WI38 (cell line): Measurements from ENCODE around the gene RHBDL2.

ENCODE experiments used
- H3K4me3 ChIP-seq: 2 replicates; pipeline ENCODE4 v1.5.1; 2011; ENCODE audit warnings: low read depth, mild to moderate bottlenecking, control low read depth, low read length
- TF ChIP-seq, protein P1 (sequence below): IDR thresholded peaks from 2 replicates; pipeline ENCODE4 v1.5.1; 2012; ENCODE audit warnings: low read depth, mild to moderate bottlenecking, control low read depth, low read length

Gene RHBDL2

DNA sequence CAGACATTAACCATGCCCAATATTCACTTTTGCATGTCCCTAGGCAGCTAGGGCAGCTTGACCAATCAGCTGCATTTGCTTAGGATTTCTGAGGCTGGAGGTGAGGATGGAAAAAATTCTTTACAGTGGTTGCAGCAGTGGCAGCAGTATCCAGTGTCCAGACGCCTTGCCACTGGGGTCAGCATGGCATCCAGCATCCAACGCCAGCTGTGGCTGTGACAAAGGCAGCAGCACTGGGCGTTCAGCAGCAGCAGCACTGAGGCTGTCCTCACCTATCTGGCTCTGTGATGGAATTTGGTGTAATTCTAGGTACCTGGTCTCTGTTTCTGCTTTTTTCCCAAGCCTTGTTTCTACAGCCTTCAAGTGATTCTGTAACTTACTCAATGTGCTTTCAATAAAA lies 15.5 kb downstream of the RHBDL2 start:
- TF ChIP-seq, protein P1, sequence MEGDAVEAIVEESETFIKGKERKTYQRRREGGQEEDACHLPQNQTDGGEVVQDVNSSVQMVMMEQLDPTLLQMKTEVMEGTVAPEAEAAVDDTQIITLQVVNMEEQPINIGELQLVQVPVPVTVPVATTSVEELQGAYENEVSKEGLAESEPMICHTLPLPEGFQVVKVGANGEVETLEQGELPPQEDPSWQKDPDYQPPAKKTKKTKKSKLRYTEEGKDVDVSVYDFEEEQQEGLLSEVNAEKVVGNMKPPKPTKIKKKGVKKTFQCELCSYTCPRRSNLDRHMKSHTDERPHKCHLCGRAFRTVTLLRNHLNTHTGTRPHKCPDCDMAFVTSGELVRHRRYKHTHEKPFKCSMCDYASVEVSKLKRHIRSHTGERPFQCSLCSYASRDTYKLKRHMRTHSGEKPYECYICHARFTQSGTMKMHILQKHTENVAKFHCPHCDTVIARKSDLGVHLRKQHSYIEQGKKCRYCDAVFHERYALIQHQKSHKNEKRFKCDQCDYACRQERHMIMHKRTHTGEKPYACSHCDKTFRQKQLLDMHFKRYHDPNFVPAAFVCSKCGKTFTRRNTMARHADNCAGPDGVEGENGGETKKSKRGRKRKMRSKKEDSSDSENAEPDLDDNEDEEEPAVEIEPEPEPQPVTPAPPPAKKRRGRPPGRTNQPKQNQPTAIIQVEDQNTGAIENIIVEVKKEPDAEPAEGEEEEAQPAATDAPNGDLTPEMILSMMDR = no peak
- H3K4me3 ChIP-seq = no peak overlapping the region

DNA sequence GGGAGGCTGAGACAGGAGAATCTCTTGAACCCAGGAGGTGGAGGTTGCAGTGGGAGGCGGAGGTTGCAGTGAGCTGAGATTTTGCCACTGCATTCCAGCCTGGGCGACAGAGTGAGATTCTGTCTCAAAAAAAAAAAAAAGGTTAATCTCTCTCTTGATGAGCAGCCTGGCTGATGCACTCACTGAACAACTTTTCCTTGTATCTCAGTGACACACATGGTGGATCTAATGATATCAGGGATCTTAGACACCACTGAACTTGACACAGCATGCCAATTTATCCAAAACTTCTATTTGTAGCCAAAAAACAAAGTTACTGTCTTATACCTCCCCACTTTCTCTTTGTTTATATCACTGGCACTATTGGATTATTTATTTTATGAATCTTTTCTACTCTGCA lies 16.2 kb downstream of the RHBDL2 start:
- no peak overlapping the region for H3K4me3 ChIP-seq
- TF ChIP-seq, protein P1 = no peak

DNA sequence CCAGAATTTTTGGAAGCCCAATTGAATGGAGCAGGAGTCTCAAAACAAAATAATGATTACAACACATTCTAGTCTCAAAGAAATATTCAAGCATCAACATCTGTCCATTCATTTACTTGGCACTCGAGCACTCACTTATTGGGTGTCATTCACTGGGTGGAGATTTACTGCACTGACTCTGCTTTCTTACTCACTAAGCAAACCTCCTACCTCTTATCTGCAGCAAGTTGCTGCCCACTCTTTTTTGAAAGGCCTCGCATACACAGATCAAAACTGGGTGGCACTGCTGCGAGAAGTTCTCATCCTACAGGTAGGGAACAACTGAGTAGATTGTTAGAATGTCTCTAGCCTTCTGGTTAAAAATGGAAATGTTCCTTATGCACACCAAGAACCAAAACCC lies 18.0 kb downstream of the RHBDL2 start:
- TF ChIP-seq, protein P1 = no peak
- H3K4me3 ChIP-seq = no peak overlapping the region

DNA sequence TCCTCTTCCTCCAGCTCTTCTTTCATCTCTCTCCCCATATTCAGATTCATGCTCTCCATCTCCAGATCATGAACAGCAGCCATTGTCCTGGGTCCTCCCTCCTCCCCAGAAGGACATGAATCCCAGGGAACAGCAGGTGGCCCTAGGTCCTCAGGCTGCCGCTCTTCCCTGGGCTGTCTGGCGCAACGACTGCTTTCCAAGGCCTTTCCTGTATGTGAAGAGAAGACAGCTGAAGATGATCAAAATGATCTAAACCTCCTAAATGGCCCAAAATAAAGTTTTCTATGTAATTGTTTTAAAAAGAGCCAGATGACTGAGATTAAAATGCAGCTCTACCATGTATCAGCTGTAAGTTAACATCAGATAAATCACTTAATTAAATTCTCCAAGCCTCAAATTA lies 22.5 kb downstream of the RHBDL2 start:
- TF ChIP-seq, protein P1 = no peak
- H3K4me3 ChIP-seq = no peak overlapping the region

DNA sequence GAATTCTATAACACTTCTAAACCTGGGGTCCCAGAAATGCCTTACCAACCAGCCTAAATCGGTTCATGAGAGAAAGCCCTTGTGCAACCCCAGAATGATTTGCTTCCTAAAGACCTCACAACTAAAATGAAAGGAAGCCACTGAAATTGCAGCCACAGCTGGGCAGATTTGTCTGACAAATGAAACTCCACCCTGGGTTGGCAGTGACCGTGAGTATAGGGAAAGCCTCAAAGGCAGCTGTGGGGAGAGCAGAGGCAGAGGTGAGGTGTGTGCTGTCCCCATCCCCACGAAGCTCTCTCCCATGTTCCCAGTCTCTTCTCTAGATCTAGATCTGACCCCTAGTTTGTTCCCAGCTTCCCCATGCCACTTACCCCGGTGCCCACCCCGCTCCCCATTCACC lies 23.1 kb downstream of the RHBDL2 start:
- TF ChIP-seq, protein P1 = no peak
- no peak overlapping the region for H3K4me3 ChIP-seq

DNA sequence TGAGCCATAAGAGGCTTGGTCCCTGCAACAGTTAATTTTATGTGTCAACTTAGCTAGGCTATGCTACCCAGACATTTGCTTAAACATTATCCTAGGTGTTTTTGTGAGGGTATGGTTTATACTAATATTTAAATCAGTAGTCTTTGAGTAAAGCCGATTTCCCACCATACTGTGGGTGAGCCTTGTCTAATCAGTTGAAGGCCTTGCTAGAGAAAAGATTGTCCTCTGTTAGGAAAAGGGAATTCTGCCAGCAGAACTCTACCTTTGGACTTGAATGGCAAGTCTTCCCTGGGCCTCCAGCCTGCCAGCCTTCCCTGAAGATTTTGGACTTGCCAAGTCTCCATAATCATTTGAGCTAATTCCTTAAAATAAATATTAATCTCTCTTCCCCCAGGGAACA lies 23.9 kb downstream of the RHBDL2 start:
- no peak overlapping the region for H3K4me3 ChIP-seq
- TF ChIP-seq, protein P1 = no peak

DNA sequence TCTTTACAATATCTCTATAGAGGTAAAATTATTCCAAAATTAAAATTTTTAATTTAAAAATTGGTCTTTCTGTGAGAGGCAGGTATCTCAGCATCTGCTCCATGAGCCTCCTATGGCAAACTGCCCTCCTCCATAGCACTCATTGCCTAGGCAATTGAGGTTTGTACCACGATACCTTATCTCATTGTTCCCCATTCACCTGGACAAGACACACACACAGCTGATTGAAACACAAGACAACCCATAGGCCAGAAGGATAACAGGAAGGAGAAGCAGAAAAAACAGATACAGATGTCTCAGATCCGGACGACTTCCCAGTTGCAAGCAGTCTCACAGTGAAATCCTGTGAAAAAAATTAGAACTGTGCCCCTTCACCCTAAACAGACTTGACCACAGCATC lies 24.3 kb downstream of the RHBDL2 start:
- H3K4me3 ChIP-seq = no peak overlapping the region
- TF ChIP-seq, protein P1 = no peak
